HepG2 (cell line): ENCODE data around the gene CREBBP. TPM values are rescaled to one million over a fixed set of nuclear protein-coding genes. Genes with fewer than 3 reads are reported as not detected.

Source experiments
- CCDC6 ChIP-seq: sonication (generic); formaldehyde crosslinking; IDR thresholded peaks from 2 replicates; pipeline ENCODE4 v1.8.1; 2022; ENCODE audit warnings: mild to moderate bottlenecking, missing genetic modification reagents, moderate library complexity
- ETV6 ChIP-seq: sonication (generic); formaldehyde crosslinking; conservative IDR thresholded peaks from 2 replicates; pipeline ENCODE4 v1.4.0; 2020; ENCODE audit warnings: missing genetic modification reagents
- GMEB2 ChIP-seq: IDR thresholded peaks from 2 replicates; pipeline ENCODE4 v1.6.1; 2016; ENCODE audit warnings: missing biosample characterization, missing genetic modification reagents, low read depth
- GTF2F1 ChIP-seq: fragments of 150-350 bp; IDR thresholded peaks from 2 replicates; pipeline ENCODE4 v1.6.1; 2014; ENCODE audit warnings: low read length
- HCFC1 ChIP-seq: fragments of 150-350 bp; IDR thresholded peaks from 2 replicates; pipeline ENCODE4 v1.6.1; 2014; ENCODE audit warnings: low read depth, low read length
- JUN ChIP-seq: sonication (generic); formaldehyde crosslinking; IDR thresholded peaks from 2 replicates; pipeline ENCODE4 v1.4.0; 2020; ENCODE audit warnings: mild to moderate bottlenecking, missing genetic modification reagents
- MAFK ChIP-seq, 2 experiments: IDR thresholded peaks in 1 of 2; conservative IDR thresholded peaks in 1 of 2; 2 replicates each; pipeline ENCODE4 v1.6.1; 2011; ENCODE audit warnings: improper control_type of control experiment in 2 of 2, low read length in 2 of 2
- MED8 ChIP-seq: sonication (generic); formaldehyde crosslinking; IDR thresholded peaks from 2 replicates; pipeline ENCODE4 v1.8.1; 2023; ENCODE audit warnings: mild to moderate bottlenecking, missing genetic modification reagents; ENCODE audit not compliant: insufficient replicate concordance
- MTF2 ChIP-seq: sonication (generic); formaldehyde crosslinking; IDR thresholded peaks from 2 replicates; pipeline ENCODE4 v1.5.0; 2020; ENCODE audit warnings: missing genetic modification reagents, borderline replicate concordance
- NFATC3 ChIP-seq: sonication (generic); formaldehyde crosslinking; IDR thresholded peaks from 2 replicates; pipeline ENCODE4 v1.5.1; 2020; ENCODE audit warnings: mild to moderate bottlenecking, missing genetic modification reagents
- NFRKB ChIP-seq: fragments of 450-650 bp; IDR thresholded peaks from 2 replicates; pipeline ENCODE4 v1.6.1; 2017
- NONO ChIP-seq, 2 experiments: fragments of 450-650 bp in 1 of 2; sonication (generic) in 1 of 2; formaldehyde crosslinking in 1 of 2; IDR thresholded peaks in 1 of 2; conservative IDR thresholded peaks in 1 of 2; 2 replicates each; pipeline versions ENCODE4 v1.6.1 to v1.8.0; 2017 to 2022; ENCODE audit warnings: mild to moderate bottlenecking in 1 of 2, missing genetic modification reagents in 1 of 2, moderate library complexity in 1 of 2
- PHB2 ChIP-seq: fragments of 450-650 bp; IDR thresholded peaks from 2 replicates; pipeline ENCODE4 v1.6.1; 2018; ENCODE audit not compliant: partially characterized antibody
- SMC3 ChIP-seq: IDR thresholded peaks from 2 replicates; pipeline ENCODE4 v1.6.1; 2011; ENCODE audit warnings: low read length, improper control_type of control experiment
- SP5 ChIP-seq: IDR thresholded peaks from 2 replicates; pipeline ENCODE4 v1.6.1; 2016; ENCODE audit warnings: low read depth, borderline replicate concordance
- SYNCRIP ChIP-seq: fragments of 200-400 bp; formaldehyde crosslinking; IDR thresholded peaks from 2 replicates; pipeline ENCODE4 v1.6.1; 2018; ENCODE audit warnings: mild to moderate bottlenecking, low read depth, low read length; ENCODE audit not compliant: insufficient read depth
- ZFP90 ChIP-seq: sonication (generic); formaldehyde crosslinking; IDR thresholded peaks from 2 replicates; pipeline ENCODE4 v1.8.0; 2022; ENCODE audit warnings: missing genetic modification reagents, mild to moderate bottlenecking, inconsistent platforms, borderline replicate concordance
- ZMAT5 ChIP-seq: sonication (generic); formaldehyde crosslinking; IDR thresholded peaks from 2 replicates; pipeline ENCODE4 v1.5.0; 2020; ENCODE audit warnings: mild to moderate bottlenecking, low read depth, missing genetic modification reagents, borderline replicate concordance
- ZNF709 ChIP-seq: sonication (generic); formaldehyde crosslinking; IDR thresholded peaks from 2 replicates; pipeline ENCODE4 v1.5.0; 2020; ENCODE audit warnings: mild to moderate bottlenecking, missing genetic modification reagents
- ZNF737 ChIP-seq: sonication (generic); formaldehyde crosslinking; IDR thresholded peaks from 2 replicates; pipeline ENCODE4 v1.5.0; 2020; ENCODE audit warnings: missing genetic modification reagents, mild to moderate bottlenecking, borderline replicate concordance
- ZNF770 ChIP-seq: sonication (generic); formaldehyde crosslinking; IDR thresholded peaks from 2 replicates; pipeline ENCODE4 v1.5.0; 2020; ENCODE audit warnings: mild to moderate bottlenecking, missing genetic modification reagents
- ZSCAN22 ChIP-seq: sonication (generic); formaldehyde crosslinking; IDR thresholded peaks from 2 replicates; pipeline ENCODE4 v1.4.0; 2020; ENCODE audit warnings: mild to moderate bottlenecking, missing genetic modification reagents
- polyA plus RNA-seq, 8 experiments: library from polyadenylated mRNA; depleted of rRNA in 3 of 8; stranded (reverse) in 7 of 8; unstranded in 1 of 8; fragments of >200 nt; fragmentation: Illumina TruSeq in 4 of 8; extraction: Trizol in 4 of 8; gene quantifications; 2 replicates each; pipeline versions ENCODE4 v1.2.1 to v1.2.3, GENCODE V29; 2011 to 2016; ENCODE audit warnings: low read depth in 4 of 8, missing spikeins in 1 of 8, mixed read lengths in 1 of 8; ENCODE audit not compliant: insufficient read depth in 1 of 8
- total RNA-seq, 5 experiments: library from RNA; depleted of rRNA; stranded (reverse); fragments of >200 nt; fragmentation: Illumina TruSeq; extraction: Trizol; gene quantifications; 2 replicates each; pipeline ENCODE4 v1.2.3, GENCODE V29; 2016; ENCODE audit warnings: low read depth in 1 of 5
- TF ChIP-seq, protein P1 (sequence below): sonication (generic); formaldehyde crosslinking; IDR thresholded peaks from 2 replicates; pipeline ENCODE4 v1.4.0; 2020; ENCODE audit warnings: missing genetic modification reagents, mild to moderate bottlenecking, borderline replicate concordance

CREBBP gene
- total and polyA plus RNA-seq, 2 of the 13 experiments (the other 11 are each of a cell fraction or from before 2014, with no cell fraction given): 5.3 to 10.4 TPM

GRCh38 chr16:3695610-3696369 lies 184.7 kb downstream of the CREBBP start (continued):
- TF ChIP-seq, protein P1, sequence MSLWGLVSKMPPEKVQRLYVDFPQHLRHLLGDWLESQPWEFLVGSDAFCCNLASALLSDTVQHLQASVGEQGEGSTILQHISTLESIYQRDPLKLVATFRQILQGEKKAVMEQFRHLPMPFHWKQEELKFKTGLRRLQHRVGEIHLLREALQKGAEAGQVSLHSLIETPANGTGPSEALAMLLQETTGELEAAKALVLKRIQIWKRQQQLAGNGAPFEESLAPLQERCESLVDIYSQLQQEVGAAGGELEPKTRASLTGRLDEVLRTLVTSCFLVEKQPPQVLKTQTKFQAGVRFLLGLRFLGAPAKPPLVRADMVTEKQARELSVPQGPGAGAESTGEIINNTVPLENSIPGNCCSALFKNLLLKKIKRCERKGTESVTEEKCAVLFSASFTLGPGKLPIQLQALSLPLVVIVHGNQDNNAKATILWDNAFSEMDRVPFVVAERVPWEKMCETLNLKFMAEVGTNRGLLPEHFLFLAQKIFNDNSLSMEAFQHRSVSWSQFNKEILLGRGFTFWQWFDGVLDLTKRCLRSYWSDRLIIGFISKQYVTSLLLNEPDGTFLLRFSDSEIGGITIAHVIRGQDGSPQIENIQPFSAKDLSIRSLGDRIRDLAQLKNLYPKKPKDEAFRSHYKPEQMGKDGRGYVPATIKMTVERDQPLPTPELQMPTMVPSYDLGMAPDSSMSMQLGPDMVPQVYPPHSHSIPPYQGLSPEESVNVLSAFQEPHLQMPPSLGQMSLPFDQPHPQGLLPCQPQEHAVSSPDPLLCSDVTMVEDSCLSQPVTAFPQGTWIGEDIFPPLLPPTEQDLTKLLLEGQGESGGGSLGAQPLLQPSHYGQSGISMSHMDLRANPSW (CRISPR knock-in tag): peak; percentile 75; the same call in 1 of the 2 replicates
- TF ChIP-seq GMEB2: no peak
- no peak for TF ChIP-seq ETV6 (CRISPR knock-in tag)
- TF ChIP-seq NFRKB: no peak
- TF ChIP-seq SYNCRIP: no peak
- TF ChIP-seq NONO (IDR thresholded peaks at IDR 0.05): no peak
- peak; percentile 98 for TF ChIP-seq NONO (CRISPR knock-in tag; conservative IDR thresholded peaks at IDR 0.05)
- TF ChIP-seq ZSCAN22 (CRISPR knock-in tag): no peak
- TF ChIP-seq GTF2F1: peak; percentile 85; the same call in 1 of the 2 replicates
- peak; percentile 60 for TF ChIP-seq CCDC6 (CRISPR knock-in tag)
- 0 out of 4 replicates have a peak, but pooled peaks of 1 of the 2 experiments have one; percentile 17 for TF ChIP-seq MAFK (conservative IDR thresholded peaks at IDR 0.05 in 1 of 2, IDR thresholded peaks at IDR 0.05 in 1 of 2; ENCODE audit: low read length in 2 of 2)
- TF ChIP-seq ZFP90 (CRISPR knock-in tag): 0 out of 2 replicates have a peak, but pooled peaks have one; percentile 33
- TF ChIP-seq NFATC3: no peak
- no peak for TF ChIP-seq MTF2 (CRISPR knock-in tag)
- TF ChIP-seq SP5 (CRISPR knock-in tag): peak; percentile 42; the same call in 1 of the 2 replicates
- peak; percentile 92 for TF ChIP-seq ZNF709
- TF ChIP-seq HCFC1: no peak
- peak; percentile 73; the same call in 1 of the 2 replicates for TF ChIP-seq JUN (CRISPR knock-in tag)
- TF ChIP-seq SMC3: 0 out of 2 replicates have a peak, but pooled peaks have one; percentile 38
- no peak for TF ChIP-seq ZMAT5
- TF ChIP-seq ZNF737 (CRISPR knock-in tag): peak; percentile 78; the same call in 1 of the 2 replicates
- TF ChIP-seq ZNF770 (CRISPR knock-in tag): no peak
- peak; percentile 66 for TF ChIP-seq MED8 (CRISPR knock-in tag)
- no peak for TF ChIP-seq PHB2
